HL-60/S4 treated with retinoic acid at 250 ng/mL for 4 days and 3 days (cell line): ENCODE data around the gene COA5.
"Not testable (repeated sequence)": the region's sequence is repeated elsewhere in the genome, so short reads cannot be mapped to it uniquely, and the experiment has no call there.

Source experiments
- in situ Hi-C: fragments of 300-500 bp; cut with MboI; formaldehyde crosslinking; loops from 2 replicates; pipeline ENCODE4 v1.7.0; 2022; ENCODE audit warnings: low sequenced_read_pairs

COA5 gene

DNA sequence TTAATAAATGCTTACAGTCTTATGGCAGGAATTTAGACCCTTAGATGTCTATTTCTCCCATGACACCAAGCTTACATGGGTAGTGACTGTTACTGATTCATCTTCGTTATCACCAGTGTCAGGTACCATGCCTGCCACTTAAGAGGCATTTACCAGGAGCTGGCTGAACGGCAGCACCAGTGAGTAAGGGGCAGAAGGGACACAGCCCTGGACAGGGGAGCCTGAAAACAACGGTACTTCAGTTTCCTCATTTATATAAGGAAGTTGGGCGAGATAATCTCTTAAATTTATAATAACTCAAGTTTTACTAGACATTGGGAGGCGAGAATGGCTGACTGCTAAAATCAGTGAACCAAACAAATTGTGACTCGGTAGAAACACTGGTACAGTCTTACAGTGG lies 1.2 kb downstream of the COA5 start:
- in situ Hi-C loops, result no loop called here

DNA sequence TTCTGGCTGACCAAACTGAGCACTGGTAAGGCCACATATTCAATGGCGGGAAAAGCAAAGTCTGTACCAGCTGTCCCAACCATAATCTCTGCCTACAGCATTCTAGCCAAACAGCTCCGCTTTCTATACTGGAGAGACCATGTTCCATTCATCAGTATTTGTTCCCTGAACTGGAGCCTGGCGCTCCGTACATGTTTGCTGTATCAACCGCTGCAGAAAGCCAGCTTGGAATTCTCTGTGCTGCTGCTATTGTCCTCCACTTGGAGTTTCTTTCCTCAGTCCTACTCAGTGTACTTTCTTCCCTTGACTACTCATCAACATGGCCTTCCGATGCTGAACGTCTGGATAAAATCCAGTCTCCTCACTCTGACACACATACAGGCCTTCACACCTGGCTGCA lies 1.9 kb downstream of the COA5 start:
- in situ Hi-C loops, result no loop called here

DNA sequence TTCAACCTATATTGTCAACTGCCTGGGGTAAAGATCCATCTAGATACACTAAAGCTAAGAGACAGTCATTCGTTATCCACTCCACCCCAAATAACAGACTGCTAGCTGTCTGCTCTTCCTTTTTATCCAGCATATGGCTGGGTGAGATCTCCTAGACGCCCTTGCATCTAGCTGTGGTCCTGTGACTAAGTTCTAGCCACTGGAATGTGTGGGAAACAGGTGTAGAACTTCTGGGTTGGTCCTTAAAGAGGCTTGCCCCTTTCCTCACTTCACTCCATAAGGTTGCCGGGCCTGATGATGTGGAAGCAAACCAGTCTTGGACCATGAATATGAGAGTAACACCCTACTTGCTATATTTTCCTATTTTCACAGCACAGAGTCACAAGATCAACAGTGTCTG lies 3.2 kb downstream of the COA5 start:
- in situ Hi-C loops, result no loop called here

DNA sequence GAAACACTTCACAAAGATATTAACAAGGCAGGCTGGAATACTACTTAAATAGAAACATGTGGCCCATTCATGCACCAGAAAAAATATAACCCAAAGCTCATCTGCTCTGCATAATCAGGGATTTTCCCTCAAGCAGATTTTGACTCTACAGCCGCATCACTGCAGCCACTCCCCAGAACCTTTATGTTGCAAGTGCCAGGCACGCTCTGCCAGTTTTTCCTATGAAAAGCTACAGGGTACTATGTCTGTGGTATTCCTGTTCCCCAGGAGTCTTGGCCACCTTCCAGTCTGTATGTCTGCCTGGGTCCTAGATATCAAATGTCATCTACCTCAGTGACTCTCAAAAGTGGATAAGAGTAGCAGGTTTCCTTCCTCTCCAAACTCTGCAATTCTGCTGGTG lies 3.8 kb downstream of the COA5 start:
- in situ Hi-C loops, result no loop called here

DNA sequence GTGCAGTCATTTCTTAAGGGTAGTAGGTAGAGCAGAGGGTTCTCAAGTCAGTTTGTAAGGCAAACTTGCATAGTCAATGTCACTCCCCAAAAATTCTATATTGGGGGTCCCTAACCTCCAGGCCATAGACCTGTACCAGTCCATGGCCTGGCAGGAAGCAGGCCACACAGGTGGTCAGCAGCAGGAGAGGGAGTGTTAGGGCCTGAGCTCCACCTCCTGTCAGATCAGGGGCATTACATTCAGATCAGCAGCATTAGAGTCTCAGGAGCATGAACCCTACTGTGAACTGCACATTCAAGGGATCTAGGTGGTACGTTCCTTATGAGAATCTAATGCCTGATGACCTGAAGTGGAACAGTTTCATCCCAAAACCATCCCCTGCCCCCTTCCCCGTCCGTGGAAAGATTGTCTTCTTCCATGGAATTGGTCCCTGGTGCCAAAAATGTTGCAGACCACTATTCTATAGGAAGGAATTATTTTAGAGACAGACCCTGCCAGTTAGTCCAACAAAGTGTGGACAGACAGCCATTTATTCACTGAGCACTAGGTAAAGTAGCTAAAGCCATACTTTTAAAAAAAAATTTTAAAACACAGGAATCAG lies 6.7 kb downstream of the COA5 start:
- in situ Hi-C loops, result no loop called here

DNA sequence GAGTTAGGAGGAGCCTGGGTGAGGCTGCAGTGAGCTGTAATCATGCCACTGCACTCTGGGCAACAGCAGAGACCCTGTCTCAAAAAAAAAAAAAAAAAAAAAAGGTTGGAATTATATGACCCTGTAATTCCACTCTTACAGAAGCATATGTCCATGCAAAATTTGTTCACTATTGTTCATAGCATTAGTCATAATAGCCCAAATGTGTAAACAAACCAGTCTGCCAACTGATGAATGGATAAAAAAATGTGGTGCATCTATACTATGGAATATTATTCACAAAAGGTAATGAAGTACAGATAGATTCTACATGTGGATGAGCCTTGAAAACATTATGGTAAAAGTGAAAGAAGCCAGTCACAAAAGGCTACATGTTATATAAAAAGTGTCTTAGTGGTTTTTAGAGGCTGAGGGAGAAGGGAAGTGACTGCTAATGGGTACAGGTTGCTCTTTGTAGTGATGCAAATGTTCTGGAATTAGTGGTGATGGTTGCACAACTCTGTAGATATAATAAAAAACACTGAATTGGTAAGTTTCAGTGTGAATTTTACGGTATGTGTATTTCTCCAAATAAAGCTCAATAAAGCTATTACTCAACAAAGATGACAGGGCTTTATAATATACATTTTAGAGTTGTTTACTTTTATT lies 9.4 kb downstream of the COA5 start:
- in situ Hi-C loops, result no loop called here

DNA sequence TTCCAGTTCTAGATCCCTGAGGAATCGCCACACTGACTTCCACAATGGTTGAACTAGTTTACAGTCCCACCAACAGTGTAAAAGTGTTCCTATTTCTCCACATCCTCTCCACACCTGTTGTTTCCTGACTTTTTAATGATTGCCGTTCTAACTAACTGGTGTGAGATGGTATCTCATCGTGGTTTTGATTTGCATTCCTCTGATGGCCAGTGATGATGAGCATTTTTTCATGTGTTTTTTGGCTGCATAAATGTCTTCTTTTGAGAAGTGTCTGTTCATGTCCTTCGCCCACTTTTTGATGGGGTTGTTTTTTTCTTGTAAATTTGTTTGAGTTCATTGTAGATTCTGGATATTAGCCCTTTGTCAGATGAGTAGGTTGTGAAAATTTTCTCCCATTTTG lies 13.6 kb downstream of the COA5 start:
- in situ Hi-C loops, result not testable (repeated sequence)

DNA sequence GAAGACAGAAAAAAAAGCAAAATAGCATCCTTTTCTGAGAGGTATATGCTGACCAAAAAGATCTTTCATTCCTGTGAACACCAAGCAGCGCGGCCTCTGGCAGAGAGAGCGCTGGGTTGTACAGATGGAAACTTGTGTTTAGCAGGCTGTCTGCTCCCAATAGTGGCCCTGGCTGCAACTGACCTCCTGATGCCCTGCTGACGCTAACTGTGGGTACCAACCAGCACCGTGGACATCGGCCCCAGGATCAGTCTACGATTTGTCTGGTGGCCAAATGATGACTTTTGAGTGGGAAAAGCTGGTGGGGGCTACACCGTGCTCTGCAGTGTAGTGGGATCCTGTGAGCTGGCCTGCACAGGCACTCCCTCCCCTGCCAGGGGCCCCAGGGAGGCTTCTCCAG lies 15.7 kb downstream of the COA5 start:
- in situ Hi-C loops, result no loop called here

DNA sequence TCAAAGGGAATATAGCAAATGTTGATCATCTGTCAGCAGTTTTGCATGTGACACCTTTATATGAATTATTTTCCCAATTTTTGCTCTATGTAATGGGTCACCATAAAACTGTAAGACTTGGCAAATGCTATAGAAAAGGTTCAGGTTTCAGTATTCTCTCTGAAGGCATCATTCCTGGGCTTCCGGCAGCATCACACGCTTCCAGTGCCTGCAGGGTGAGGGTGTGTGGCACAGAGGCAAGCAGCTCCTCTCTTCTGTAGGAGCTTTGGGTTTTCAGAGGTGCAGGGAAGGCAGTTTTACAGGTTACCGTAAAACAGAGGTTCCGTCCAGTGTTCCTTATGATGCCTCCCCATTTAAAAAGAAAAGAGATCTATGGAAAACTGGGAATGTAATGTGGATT lies 18.8 kb downstream of the COA5 start:
- in situ Hi-C loops, result no loop called here

DNA sequence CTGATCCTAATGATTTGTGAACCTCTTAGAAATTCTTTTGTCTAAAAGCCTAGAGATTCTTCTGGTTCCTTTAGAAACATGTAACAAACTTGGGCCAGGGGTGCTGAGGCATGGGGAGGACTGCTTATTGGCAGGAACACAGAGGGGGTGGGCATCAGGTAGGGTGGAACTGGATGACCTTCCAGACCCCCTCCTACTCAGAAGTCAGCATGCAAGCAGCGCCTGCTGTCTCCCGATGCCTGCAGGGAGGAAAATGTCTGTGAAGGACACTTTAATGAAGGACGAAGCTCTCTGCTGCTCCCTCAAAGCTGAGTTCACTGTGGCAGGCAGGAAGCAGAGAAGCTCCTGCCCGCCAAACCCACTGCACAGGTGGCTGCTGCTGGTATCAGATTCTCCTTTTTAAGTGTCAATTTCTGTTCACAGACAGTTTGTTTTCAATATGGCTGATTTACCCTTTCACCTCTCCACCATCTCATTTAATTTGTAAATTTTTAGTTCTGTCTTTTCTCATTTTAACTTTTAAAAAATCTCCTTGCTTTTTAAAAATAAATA lies 19.4 kb downstream of the COA5 start:
- in situ Hi-C loops, result no loop called here

DNA sequence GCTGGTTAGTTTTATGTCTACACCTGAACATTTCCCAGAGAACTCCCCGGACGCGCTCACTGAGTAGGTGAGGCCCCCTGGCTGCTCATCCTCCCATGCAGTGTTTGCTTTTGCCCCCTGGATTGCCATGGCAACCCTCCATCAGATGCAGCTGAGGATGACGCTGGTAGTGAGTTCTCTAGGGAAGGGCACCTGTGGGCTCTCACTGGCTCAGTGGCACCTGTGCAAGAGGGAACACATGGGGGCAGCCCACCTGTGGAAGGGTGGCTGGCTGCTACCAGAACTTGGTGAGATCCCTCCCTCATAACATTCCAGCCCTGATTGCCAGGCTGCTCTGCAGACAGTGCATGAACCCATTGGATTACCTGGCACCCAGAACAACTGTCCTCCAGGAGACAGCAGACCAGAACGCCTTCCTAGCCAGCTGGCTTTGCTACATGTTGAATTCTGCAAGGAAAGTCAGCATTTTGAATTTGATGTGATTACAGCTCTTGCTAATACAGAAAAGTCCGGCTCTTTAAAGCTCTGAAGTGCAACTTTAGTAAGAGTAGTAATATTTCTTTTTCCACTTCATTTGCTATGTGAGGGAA lies 21.7 kb downstream of the COA5 start:
- in situ Hi-C loops, result no loop called here

DNA sequence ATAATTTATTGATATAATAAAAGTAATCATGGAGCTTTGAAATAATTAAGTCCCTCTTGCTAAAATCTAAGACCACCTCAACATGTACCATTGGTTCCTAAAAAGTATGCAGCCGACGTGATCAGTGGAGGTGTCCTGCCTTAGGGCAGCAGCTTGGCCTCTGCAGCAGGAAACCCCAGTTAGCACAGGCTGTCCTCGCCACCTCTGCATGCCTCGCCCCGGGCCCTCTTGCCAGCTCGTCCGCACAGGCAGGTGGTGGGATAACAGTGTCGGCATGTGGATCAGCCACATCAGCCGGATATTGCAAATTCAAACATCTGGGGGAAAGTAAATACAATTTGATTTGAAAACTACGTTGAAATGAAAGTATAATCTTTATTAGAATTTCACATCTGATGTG lies 22.9 kb downstream of the COA5 start:
- in situ Hi-C loops, result no loop called here

DNA sequence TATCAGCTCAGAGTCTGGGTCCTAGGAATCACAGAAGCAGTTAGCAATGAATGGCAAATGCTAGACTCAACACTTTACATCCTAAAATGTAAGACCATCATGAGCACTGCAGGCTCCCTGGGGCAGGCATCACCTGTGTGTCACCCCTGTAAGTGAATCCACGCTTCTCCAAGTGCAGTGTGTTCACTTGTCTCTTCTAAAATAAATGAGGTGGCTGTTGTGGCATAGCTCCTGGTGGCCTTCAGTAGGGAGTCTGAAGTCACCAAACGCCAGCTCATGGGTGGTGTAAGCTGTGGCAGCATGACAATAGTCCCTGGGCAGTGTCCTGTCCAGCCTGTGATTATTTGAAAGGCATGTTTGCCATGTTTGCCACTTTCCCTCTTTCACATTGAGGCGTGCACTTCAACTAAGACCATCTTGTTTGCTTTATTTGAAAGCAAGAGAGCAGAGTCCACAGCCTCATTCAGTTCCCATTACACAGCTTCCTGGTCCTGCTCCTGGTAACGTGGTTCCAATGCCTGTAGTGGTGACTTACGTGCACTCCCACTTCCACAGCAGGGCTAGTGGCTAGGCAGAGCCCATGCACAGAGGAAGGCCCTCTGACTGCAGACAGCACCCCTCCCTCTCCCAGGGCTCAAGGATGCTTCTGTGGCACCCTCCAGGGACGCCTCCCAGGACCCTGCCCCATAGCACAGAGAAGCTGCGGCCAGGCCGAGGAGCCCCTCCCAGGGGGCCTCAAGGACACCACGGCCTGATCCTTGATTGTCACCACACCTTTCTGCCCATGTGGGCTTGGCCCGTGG lies 24.3 kb downstream of the COA5 start:
- in situ Hi-C loops, result no loop called here

DNA sequence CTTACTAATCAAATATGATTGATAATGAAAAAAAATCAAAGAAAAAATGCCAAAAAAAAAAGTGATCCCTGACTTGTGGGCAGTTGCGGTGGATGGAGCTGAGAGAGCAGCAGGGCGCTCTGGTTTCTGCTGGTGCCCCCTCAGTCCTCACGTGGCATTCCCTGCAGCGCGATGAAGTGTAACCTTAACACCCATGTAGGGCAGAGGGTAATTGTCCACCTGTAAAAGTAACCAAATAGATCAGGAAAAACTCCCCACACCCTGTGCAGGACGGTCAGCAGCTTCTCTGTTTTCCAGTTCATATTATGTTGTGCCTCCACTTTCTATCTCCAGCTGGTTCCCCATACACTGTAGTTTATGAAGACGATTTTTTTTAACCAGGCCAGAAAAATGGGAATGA lies 25.0 kb downstream of the COA5 start:
- in situ Hi-C loops, result no loop called here

DNA sequence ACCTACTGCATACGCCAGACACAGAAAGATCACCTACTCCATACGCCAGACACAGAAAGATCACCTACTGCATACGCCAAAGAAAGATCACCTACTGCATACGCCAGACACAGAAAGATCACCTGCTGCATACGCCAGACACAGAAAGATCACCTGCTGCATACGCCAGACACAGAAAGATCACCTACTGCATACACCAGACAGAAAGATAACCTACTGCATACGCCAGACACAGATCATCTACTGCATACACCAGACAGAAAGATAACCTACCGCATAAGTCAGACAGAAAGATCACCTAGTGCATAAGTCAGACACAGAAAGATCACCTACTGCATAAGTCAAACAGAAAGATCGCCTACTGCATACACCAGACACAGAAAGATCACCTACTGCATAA lies 25.8 kb downstream of the COA5 start:
- in situ Hi-C loops, result no loop called here

DNA sequence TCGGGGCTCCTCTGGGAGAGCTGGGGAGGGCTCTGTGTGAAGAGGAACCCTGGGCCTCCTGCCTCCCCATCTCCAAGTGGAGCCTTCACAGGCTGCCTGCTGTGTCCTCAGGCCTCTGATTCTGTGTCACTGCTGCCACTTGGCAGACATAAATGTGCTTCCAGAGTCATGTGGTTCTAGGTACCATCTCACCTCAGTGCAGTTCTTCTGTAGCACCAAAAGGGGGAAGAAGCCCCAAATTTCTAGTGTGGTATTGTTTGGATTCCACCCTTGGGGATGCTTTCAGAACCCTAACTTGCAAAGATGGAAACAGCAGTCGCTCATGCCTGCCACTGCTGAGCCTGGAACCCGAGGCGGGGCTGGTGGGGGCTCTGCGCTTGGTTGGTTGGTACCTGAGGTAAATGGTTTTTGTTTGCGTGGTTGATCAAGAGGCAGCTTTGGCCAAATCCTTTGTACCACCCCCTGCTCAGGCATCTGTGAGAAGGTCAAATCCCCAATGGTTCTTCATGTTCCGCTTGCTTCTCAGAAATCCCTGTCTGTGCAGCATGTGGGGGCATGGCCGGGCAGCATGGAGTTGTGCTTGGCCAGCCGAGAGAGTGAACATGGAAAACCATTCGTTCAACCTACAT lies 27.5 kb downstream of the COA5 start:
- in situ Hi-C loops, result no loop called here

DNA sequence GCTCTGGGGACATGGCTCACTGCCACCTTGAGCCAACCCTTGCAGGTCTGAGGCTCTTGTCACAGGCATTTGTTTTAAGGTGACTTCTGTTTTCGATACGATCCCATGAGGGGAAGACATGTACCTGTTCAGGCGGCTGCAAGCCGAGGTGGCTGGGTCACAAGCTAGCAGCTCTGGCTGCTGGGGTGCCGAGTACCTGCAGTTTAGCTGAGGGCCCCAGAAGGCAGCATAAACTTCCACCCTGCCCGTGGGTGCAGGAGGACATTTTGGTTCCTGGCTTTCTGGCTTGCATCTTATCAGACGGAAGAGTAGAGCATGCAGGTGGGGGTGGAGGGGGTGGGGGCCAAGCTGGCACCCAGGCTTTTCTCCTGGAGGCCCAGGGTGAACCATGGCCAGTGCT lies 28.4 kb downstream of the COA5 start:
- in situ Hi-C loops, result no loop called here

DNA sequence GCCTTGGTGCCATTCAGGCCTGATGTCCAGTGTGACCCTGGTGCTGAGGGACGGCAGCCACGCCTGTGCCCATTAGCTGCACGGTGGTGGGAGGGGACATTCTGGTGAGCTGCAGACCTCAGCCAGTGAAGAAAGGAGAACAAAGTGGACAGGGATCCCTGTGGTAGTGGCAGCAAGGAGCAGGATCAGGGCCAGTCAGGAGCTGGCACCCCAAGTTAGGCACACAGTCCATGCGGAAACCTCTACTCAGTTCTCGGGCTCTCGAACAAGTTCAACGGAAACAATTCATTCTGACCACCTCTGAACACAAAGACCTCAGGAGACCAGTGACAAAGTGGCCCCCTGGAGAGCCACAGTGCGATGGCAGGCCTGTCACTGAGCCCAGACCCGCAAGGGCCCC lies 30.1 kb downstream of the COA5 start:
- in situ Hi-C loops, result no loop called here

DNA sequence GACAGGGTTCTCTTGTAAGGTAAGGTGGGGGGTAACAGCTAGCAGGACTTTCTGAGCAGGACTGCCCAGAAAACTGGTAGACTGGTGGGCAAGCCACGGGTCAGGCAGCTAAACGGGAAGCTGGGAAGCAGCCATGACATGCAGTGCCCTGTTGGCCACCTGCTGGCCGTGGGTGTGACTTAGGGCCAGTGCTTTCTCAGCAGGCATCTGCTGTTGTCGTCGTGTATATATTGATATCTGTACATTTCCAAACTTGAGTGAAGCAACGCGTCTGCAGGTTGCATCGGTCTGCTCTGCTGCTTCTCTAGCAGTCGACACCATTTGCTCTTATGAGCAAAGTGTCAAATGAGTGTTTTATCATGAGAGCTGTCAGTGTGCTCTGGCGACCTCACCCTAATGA lies 31.0 kb downstream of the COA5 start:
- in situ Hi-C loops, result no loop called here

DNA sequence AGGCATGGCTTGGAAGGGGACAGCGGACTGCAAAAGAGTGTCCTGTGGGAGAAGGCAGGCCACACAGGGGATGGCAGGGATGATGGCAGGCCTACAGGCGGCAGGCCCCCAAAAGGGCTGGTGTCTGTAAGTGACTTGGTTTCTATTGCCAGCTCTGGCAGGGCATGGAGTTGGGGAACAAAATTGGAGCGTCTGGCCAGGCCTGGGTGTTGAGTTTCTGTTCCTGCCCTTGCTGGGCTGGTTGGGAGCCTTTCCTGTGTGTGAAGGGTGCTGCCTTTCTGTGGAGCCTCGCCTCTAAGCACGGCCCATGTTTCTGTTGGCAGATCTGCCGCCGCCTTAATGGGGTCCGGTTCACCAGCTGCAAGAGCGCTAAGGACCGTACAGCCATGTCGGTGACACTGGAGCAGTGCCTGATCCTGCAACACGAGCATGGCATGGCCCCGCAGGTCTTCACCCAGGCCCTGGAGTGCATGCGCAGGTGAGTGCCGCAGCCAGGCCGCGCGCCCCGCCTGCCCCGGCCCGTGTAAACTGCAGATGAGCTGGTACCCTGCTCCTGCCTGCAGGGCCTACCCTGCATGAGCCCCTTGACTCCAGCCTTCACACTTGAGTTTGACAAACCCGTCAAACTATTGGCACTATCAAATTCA lies 31.5 kb downstream of the COA5 start:
- in situ Hi-C loops, result no loop called here

DNA sequence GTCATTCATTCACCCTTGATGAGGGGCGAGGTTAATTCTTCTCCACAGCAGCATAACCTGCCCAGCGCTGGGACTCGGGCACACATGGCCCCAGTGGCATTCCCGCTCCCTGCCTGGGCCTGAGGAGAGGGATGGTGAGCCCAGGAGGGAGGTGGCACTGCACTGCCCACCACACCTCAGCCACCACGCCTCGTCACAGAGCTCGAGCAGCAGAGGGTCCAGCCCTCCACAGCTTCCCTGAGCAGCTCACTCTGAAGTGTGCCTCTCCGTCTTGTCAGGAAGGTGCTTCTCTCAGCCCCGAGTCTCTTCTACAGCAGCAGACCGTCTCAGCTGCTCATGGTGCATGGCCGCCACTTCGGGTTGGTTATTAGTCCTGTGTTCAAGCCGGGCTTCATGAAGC lies 34.9 kb downstream of the COA5 start:
- in situ Hi-C loops, result no loop called here
